ENCODE data around the gene PRPF40A.

Gene PRPF40A

GRCh38 chr2:152678808-152679207, 38.5 kb downstream of the PRPF40A start:
- Histone ChIP-seq H3K4me3 (ENCODE audit: low read depth, low read length) (no peak overlapping the region), H3K9me3 (ENCODE audit: control insufficient read depth, insufficient read depth, low read depth, low read length) (no peaks in the 10 kb centered on the region), H3K36me3 (ENCODE audit: control insufficient read depth in 2 of 2, insufficient read depth in 1 of 2, low read length in 2 of 2) (peaks cover 62 to 85% of the 10 kb centered on the region in 2 experiments), H3K4me1 (ENCODE audit: control insufficient read depth, insufficient read depth, low read length) (no peaks in the 10 kb centered on the region), H3K27ac (ENCODE audit: extremely low read depth, low read depth, low read length) (no peak overlapping the region)
- ChIA-PET POLR2A (no interaction called here), CTCF (no interaction called here)
- no peak for TF ChIP-seq ZNF692 (tag by site-specific recombination; IDR thresholded peaks at IDR 0.05)
- TF ChIP-seq GLIS2 (tag by site-specific recombination; IDR thresholded peaks at IDR 0.05), result no peak
- no peak for TF ChIP-seq ZNF248 (tag by site-specific recombination; IDR thresholded peaks at IDR 0.05)
- TF ChIP-seq ZNF18 (tag by site-specific recombination; IDR thresholded peaks at IDR 0.05), result no peak
- no peak for TF ChIP-seq GFI1B (tag by site-specific recombination; IDR thresholded peaks at IDR 0.05)
- no peak for TF ChIP-seq ZNF501 (tag by site-specific recombination; IDR thresholded peaks at IDR 0.05)
- TF ChIP-seq PBX3 (CRISPR knock-in tag; IDR thresholded peaks at IDR 0.05), result no peak
- TF ChIP-seq KLF7 (tag by site-specific recombination; IDR thresholded peaks at IDR 0.05; ENCODE audit: borderline replicate concordance), result no peak
- TF ChIP-seq ZNF768 (tag by site-specific recombination; IDR thresholded peaks at IDR 0.05), result no peak
- no peak for TF ChIP-seq ZNF48 (tag by site-specific recombination; IDR thresholded peaks at IDR 0.05)
- TF ChIP-seq ZNF660 (tag by site-specific recombination; IDR thresholded peaks at IDR 0.05), result no peak
- TF ChIP-seq ZNF623 (tag by site-specific recombination; IDR thresholded peaks at IDR 0.05), result no peak
- TF ChIP-seq ZBTB21 (tag by site-specific recombination; IDR thresholded peaks at IDR 0.05), result no peak
- no peak for TF ChIP-seq ZNF449 (tag by site-specific recombination; IDR thresholded peaks at IDR 0.05)
- no peak for TF ChIP-seq KLF17 (tag by site-specific recombination; IDR thresholded peaks at IDR 0.05)
- TF ChIP-seq ZNF292 (tag by site-specific recombination; IDR thresholded peaks at IDR 0.05; ENCODE audit: borderline replicate concordance, low read depth), result no peak
- no peak for TF ChIP-seq ZNF280C (tag by site-specific recombination; IDR thresholded peaks at IDR 0.05)
- TF ChIP-seq ZNF830 (tag by site-specific recombination; IDR thresholded peaks at IDR 0.05; ENCODE audit: low read depth), result no peak
